Measurements from ENCODE around the gene SEPTIN5. TPM values are rescaled to one million over a fixed set of nuclear protein-coding genes. Genes with fewer than 3 reads are reported as not detected.

The SEPTIN5 gene
- total and polyA plus RNA-seq, 12 donors, result 3.7 to 73.4 (median 14.9) TPM

DNA sequence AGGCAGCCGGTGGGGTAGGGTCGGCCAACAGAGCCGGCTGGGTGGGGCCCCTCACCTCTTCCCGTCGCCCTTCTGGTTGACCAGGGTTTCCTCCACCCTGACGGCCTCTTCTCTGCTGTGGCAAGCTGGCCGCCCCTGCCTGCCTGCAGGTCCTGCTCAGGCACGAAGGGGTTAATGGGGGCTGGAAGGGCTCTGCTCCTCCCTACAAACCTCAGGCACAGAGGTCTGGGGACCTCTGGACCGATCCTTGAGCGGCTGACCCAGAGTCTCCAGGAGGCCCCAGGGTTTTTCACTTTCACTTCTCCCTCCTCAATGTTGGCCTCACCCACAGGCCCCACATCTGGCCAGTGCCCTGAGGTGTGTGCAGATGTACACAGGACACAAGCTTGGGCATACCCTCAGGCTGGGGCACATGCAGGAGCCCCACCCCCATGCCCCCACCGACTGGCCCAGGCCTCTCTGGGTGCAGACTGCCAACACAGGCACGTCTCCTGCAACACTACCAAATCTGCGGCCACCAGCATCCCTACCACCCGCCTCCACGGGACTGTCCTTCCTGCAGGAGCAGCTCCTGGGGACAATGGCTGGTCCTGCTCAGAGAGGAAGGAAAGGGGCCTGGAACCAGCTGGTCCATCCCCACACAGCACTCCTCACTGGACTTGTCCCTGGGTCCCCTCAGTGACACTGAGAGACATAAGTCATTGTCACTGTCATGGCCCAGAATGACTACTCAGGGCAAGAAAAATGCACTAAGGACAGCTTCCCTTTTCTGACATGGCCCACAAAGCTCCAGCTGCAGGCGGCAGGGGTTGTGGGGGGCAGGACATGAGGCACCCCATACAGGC is 43.1 kb downstream of the SEPTIN5 start:
- no peaks in the 10 kb centered on the region for H3K9me3 ChIP-seq (replicated peaks in 1 of 3)
- H3K4me3 ChIP-seq, result peak overlapping the region in 1 of 4 donors; percentile 11
- H3K36me3 ChIP-seq (replicated peaks in 1 of 2), result no peaks in the 10 kb centered on the region
- H3K4me1 ChIP-seq (replicated peaks in 1 of 2), result peaks cover 5 to 8% of the 10 kb centered on the region in 2 donors
- intact Hi-C loops (cut with DNase I), result no loop called here
- H3K27me3 ChIP-seq, result peaks cover 74% of the 10 kb centered on the region
- H3K27ac ChIP-seq, result no peak overlapping the region
- TF ChIP-seq, protein P1, sequence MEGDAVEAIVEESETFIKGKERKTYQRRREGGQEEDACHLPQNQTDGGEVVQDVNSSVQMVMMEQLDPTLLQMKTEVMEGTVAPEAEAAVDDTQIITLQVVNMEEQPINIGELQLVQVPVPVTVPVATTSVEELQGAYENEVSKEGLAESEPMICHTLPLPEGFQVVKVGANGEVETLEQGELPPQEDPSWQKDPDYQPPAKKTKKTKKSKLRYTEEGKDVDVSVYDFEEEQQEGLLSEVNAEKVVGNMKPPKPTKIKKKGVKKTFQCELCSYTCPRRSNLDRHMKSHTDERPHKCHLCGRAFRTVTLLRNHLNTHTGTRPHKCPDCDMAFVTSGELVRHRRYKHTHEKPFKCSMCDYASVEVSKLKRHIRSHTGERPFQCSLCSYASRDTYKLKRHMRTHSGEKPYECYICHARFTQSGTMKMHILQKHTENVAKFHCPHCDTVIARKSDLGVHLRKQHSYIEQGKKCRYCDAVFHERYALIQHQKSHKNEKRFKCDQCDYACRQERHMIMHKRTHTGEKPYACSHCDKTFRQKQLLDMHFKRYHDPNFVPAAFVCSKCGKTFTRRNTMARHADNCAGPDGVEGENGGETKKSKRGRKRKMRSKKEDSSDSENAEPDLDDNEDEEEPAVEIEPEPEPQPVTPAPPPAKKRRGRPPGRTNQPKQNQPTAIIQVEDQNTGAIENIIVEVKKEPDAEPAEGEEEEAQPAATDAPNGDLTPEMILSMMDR (IDR thresholded peaks at IDR 0.05), result no peak
- no peak for TF ChIP-seq POLR2A (IDR thresholded peaks at IDR 0.05)
- 46 to 54% (median 47%) methylated on average over 7 to 16 of the region's 16 CpGs for WGBS, 4 donors
- DNase-seq, result peak in 1 of 7 donors; percentile 7

DNA sequence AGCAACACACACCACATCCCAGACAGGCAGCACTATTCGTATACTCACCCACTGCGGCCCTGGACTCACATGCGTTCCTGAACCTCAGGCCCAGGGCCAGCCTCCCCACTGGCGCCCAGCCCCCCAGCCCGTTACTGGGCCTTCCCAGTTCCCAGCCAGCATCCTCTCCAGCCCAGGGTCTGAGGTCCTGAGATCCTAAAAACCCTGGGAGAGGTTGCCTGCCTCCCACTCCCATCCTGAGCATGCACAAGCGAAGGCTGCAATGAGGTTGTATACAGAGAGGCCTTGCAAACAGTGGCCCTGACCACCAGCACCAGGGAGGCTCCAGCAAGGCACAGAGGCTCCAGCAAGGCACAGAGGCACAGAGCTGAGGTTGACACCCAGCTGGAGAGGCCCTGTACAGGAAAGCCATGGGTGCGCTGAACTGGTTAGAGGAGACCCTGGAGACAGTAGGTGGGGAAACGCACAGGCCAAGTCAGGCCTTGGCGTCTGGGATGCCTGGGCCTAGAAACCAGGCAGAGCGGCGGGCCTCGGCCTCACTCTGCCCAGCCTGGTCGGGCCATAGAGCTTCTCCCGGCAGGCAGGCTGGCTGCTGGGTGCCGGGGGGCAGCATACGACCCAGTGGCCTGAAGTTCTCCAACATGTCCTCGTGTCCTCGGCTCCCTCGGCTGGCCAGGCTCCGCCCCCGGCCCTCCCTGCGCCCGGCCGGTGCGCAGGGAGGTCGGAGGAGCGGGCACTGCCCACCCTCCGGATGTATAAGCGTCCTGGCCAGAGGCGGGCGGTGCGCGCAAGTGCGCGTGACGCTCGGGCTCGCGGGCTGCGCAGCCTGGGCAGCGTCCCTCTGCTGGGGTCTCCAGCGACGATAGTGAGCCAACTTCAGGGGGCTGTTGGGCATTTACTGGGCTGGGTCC is 43.9 kb downstream of the SEPTIN5 start:
- DNase-seq, result no peak
- Histone ChIP-seq H3K36me3 (replicated peaks in 1 of 2) (no peaks in the 10 kb centered on the region), H3K4me3 (no peak overlapping the region), H3K4me1 (replicated peaks in 1 of 2) (peaks cover 5 to 8% of the 10 kb centered on the region in 2 donors), H3K27me3 (peaks cover 79% of the 10 kb centered on the region), H3K9me3 (replicated peaks in 1 of 3) (no peaks in the 10 kb centered on the region), H3K27ac (no peak overlapping the region)
- no peak for TF ChIP-seq POLR2A (IDR thresholded peaks at IDR 0.05)
- TF ChIP-seq, protein P1 (IDR thresholded peaks at IDR 0.05), result no peak
- 51 to 74% (median 66%) methylated on average over 6 to 43 of the region's 43 CpGs for WGBS, 4 donors
- intact Hi-C loops (cut with DNase I), result no loop called here

DNA sequence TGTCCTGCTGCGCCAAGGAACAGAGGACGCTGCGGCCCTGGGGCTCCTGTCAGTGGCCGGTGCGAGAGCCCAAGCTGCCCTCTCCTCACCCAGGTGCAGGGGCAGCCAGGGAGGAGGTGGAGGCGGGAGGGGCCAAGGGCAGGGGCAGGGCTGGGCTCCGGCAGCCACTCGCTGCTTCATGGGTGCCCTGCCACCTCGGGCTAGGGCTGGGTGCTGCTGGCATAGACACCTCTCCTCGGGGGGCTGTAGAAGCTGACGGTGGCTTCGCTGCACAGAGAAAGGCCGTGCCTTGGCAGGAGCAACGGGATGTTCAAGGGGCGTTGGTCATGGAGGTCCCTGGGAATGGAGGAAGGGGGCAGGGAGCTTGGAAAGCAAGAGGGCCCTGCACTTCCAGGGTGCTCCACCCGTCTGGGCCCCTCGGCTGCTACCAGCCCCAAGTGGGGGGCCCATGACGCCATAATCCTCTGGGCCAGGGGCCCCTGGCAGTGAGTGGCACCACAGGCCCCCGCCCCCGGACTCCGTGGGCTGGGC is 44.7 kb downstream of the SEPTIN5 start:
- Histone ChIP-seq H3K4me3 (no peak overlapping the region), H3K36me3 (replicated peaks in 1 of 2) (no peaks in the 10 kb centered on the region), H3K4me1 (replicated peaks in 1 of 2) (peaks cover 5 to 8% of the 10 kb centered on the region in 2 donors), H3K27me3 (peaks cover 79% of the 10 kb centered on the region), H3K27ac (no peak overlapping the region), H3K9me3 (replicated peaks in 1 of 3) (no peaks in the 10 kb centered on the region)
- no peak for DNase-seq
- 26 to 40% (median 27%) methylated on average over 1 to 21 of the region's 21 CpGs for WGBS, 4 donors
- no peak for TF ChIP-seq POLR2A (IDR thresholded peaks at IDR 0.05)
- TF ChIP-seq, protein P1 (IDR thresholded peaks at IDR 0.05), result no peak
- intact Hi-C loops (cut with DNase I), result no loop called here
